Measurements from ENCODE around the gene TMEM33. TPM values are rescaled to one million over a fixed set of nuclear protein-coding genes. Genes with fewer than 3 reads are reported as not detected.

Gene TMEM33
- polyA plus RNA-seq, 4 donors: 6.2 to 41.3 (median 14.4) TPM

- H3K27ac ChIP-seq (ENCODE audit: low read depth in 1 of 3, low read length in 2 of 3): no peak overlapping the region
- 76 to 83% (median 81%) methylated on average over 7 of the region's 7 CpGs for WGBS, 3 donors
- H3K4me1 ChIP-seq (ENCODE audit: control insufficient read depth in 3 of 3, insufficient read depth in 2 of 3, low read depth in 1 of 3, low read length in 2 of 3): no peaks in the 10 kb centered on the region
- peaks cover 0 to 3% (median 2%) of the 10 kb centered on the region in 3 donors for H3K27me3 ChIP-seq (ENCODE audit: control insufficient read depth in 3 of 3, insufficient read depth in 3 of 3, low read length in 3 of 3)
- no peaks in the 10 kb centered on the region for H3K9me3 ChIP-seq (ENCODE audit: control insufficient read depth in 2 of 2, insufficient read depth in 1 of 2, low read depth in 1 of 2, low read length in 1 of 2)
- FAIRE-seq (no peak), DNase-seq (peak in 1 of 2 donors; percentile 8)
- no peaks in the 10 kb centered on the region for H3K36me3 ChIP-seq (ENCODE audit: control insufficient read depth in 3 of 3, insufficient read depth in 2 of 3, low read depth in 1 of 3, low read length in 3 of 3)
- H3K4me3 ChIP-seq (ENCODE audit: low read depth in 1 of 3, low read length in 3 of 3): no peak overlapping the region
Measured at GRCh38 chr4:41930139-41930831, 4.9 kb upstream of the TMEM33 start.

- Histone ChIP-seq H3K27me3 (ENCODE audit: control insufficient read depth in 3 of 3, insufficient read depth in 3 of 3, low read length in 3 of 3) (peaks cover 0 to 3% (median 0%) of the 10 kb centered on the region in 3 donors), H3K4me3 (ENCODE audit: low read depth in 1 of 3, low read length in 3 of 3) (no peak overlapping the region), H3K36me3 (ENCODE audit: control insufficient read depth in 3 of 3, insufficient read depth in 2 of 3, low read depth in 1 of 3, low read length in 3 of 3) (peaks cover 0 to 4% (median 2%) of the 10 kb centered on the region in 3 donors), H3K9me3 (ENCODE audit: control insufficient read depth in 2 of 2, insufficient read depth in 1 of 2, low read depth in 1 of 2, low read length in 1 of 2) (no peaks in the 10 kb centered on the region), H3K27ac (ENCODE audit: low read depth in 1 of 3, low read length in 2 of 3) (no peak overlapping the region), H3K4me1 (ENCODE audit: control insufficient read depth in 3 of 3, insufficient read depth in 2 of 3, low read depth in 1 of 3, low read length in 2 of 3) (peaks cover 2 to 9% (median 3%) of the 10 kb centered on the region in 3 donors)
- FAIRE-seq: no peak
- no peak for DNase-seq
- WGBS, 3 donors: 68 to 77% (median 75%) methylated on average over 3 of the region's 3 CpGs
Measured at GRCh38 chr4:41932988-41933387, 2.2 kb upstream of the TMEM33 start.

GRCh38 chr4:41933997-41934503, 1.2 kb upstream of the TMEM33 start:
- DNase-seq (no peak), FAIRE-seq (no peak)
- Histone ChIP-seq H3K4me3 (ENCODE audit: low read depth in 1 of 3, low read length in 3 of 3) (no peak overlapping the region), H3K27ac (ENCODE audit: low read depth in 1 of 3, low read length in 2 of 3) (no peak overlapping the region), H3K27me3 (ENCODE audit: control insufficient read depth in 3 of 3, insufficient read depth in 3 of 3, low read length in 3 of 3) (peaks cover 0 to 3% (median 0%) of the 10 kb centered on the region in 3 donors), H3K4me1 (ENCODE audit: control insufficient read depth in 3 of 3, insufficient read depth in 2 of 3, low read depth in 1 of 3, low read length in 2 of 3) (peaks cover 2 to 9% (median 3%) of the 10 kb centered on the region in 3 donors), H3K9me3 (ENCODE audit: control insufficient read depth in 2 of 2, insufficient read depth in 1 of 2, low read depth in 1 of 2, low read length in 1 of 2) (no peaks in the 10 kb centered on the region), H3K36me3 (ENCODE audit: control insufficient read depth in 3 of 3, insufficient read depth in 2 of 3, low read depth in 1 of 3, low read length in 3 of 3) (peaks cover 0 to 4% (median 2%) of the 10 kb centered on the region in 3 donors)
- WGBS, 3 donors: 94 to 96% (median 95%) methylated on average over 10 of the region's 10 CpGs

GRCh38 chr4:41934514-41934900, 722 bp upstream of the TMEM33 start:
- WGBS, 3 donors: 84 to 94% (median 93%) methylated on average over 9 of the region's 9 CpGs
- Histone ChIP-seq H3K36me3 (ENCODE audit: control insufficient read depth in 3 of 3, insufficient read depth in 2 of 3, low read depth in 1 of 3, low read length in 3 of 3) (peaks cover 0 to 4% (median 2%) of the 10 kb centered on the region in 3 donors), H3K9me3 (ENCODE audit: control insufficient read depth in 2 of 2, insufficient read depth in 1 of 2, low read depth in 1 of 2, low read length in 1 of 2) (no peaks in the 10 kb centered on the region), H3K27ac (ENCODE audit: low read depth in 1 of 3, low read length in 2 of 3) (peak overlapping the region in 1 of 3 donors; percentile 96), H3K27me3 (ENCODE audit: control insufficient read depth in 3 of 3, insufficient read depth in 3 of 3, low read length in 3 of 3) (peaks cover 0 to 3% (median 0%) of the 10 kb centered on the region in 3 donors), H3K4me3 (ENCODE audit: low read depth in 1 of 3, low read length in 3 of 3) (peak overlapping the region in 2 of 3 donors; percentile 72 to 94), H3K4me1 (ENCODE audit: control insufficient read depth in 3 of 3, insufficient read depth in 2 of 3, low read depth in 1 of 3, low read length in 2 of 3) (peaks cover 2 to 9% (median 3%) of the 10 kb centered on the region in 3 donors)
- no peak for FAIRE-seq
- DNase-seq: no peak

- H3K4me3 ChIP-seq (ENCODE audit: low read depth in 1 of 3, low read length in 3 of 3): peak overlapping the region; percentile 72 to 97 (median 94)
- H3K4me1 ChIP-seq (ENCODE audit: control insufficient read depth in 3 of 3, insufficient read depth in 2 of 3, low read depth in 1 of 3, low read length in 2 of 3): peaks cover 2 to 9% (median 3%) of the 10 kb centered on the region in 3 donors
- peaks cover 2 to 11% (median 2%) of the 10 kb centered on the region in 3 donors for H3K36me3 ChIP-seq (ENCODE audit: control insufficient read depth in 3 of 3, insufficient read depth in 2 of 3, low read depth in 1 of 3, low read length in 3 of 3)
- WGBS, 3 donors: 1 to 3% (median 2%) methylated on average over 12 of the region's 12 CpGs
- DNase-seq: no peak
- H3K27ac ChIP-seq (ENCODE audit: low read depth in 1 of 3, low read length in 2 of 3): peak overlapping the region in 2 of 3 donors; percentile 91 to 96
- no peaks in the 10 kb centered on the region for H3K9me3 ChIP-seq (ENCODE audit: control insufficient read depth in 2 of 2, insufficient read depth in 1 of 2, low read depth in 1 of 2, low read length in 1 of 2)
- peaks cover 0 to 3% (median 0%) of the 10 kb centered on the region in 3 donors for H3K27me3 ChIP-seq (ENCODE audit: control insufficient read depth in 3 of 3, insufficient read depth in 3 of 3, low read length in 3 of 3)
- no peak for FAIRE-seq
Measured at GRCh38 chr4:41935652-41936021, 408 bp downstream of the TMEM33 start.

GRCh38 chr4:41939016-41939626, 3.9 kb downstream of the TMEM33 start:
- 68 to 70% (median 69%) methylated on average over 3 of the region's 3 CpGs for WGBS, 3 donors
- DNase-seq (peak in 1 of 2 donors; percentile 12), FAIRE-seq (no peak)

GRCh38 chr4:41940834-41941233, 5.6 kb downstream of the TMEM33 start:
- Histone ChIP-seq H3K36me3 (ENCODE audit: control insufficient read depth in 3 of 3, insufficient read depth in 2 of 3, low read depth in 1 of 3, low read length in 3 of 3) (peaks cover 2 to 15% (median 5%) of the 10 kb centered on the region in 3 donors), H3K9me3 (ENCODE audit: control insufficient read depth in 2 of 2, insufficient read depth in 1 of 2, low read depth in 1 of 2, low read length in 1 of 2) (no peaks in the 10 kb centered on the region)
- no peak for FAIRE-seq

More at GRCh38 chr4:41939016-41939626, 3.9 kb downstream of the TMEM33 start:
- H3K36me3 ChIP-seq (ENCODE audit: control insufficient read depth in 3 of 3, insufficient read depth in 2 of 3, low read depth in 1 of 3, low read length in 3 of 3): peaks cover 2 to 11% (median 5%) of the 10 kb centered on the region in 3 donors
- H3K27ac ChIP-seq (ENCODE audit: low read depth in 1 of 3, low read length in 2 of 3): no peak overlapping the region
- no peak overlapping the region for H3K4me3 ChIP-seq (ENCODE audit: low read depth in 1 of 3, low read length in 3 of 3)
- H3K27me3 ChIP-seq (ENCODE audit: control insufficient read depth in 3 of 3, insufficient read depth in 3 of 3, low read length in 3 of 3): no peaks in the 10 kb centered on the region
- H3K4me1 ChIP-seq (ENCODE audit: control insufficient read depth in 3 of 3, insufficient read depth in 2 of 3, low read depth in 1 of 3, low read length in 2 of 3): peaks cover 2 to 9% (median 3%) of the 10 kb centered on the region in 3 donors
- H3K9me3 ChIP-seq (ENCODE audit: control insufficient read depth in 2 of 2, insufficient read depth in 1 of 2, low read depth in 1 of 2, low read length in 1 of 2): no peaks in the 10 kb centered on the region

GRCh38 chr4:41943506-41943905, 8.3 kb downstream of the TMEM33 start:
- 77 to 99% (median 96%) methylated on average over 2 of the region's 2 CpGs for WGBS, 3 donors
- no peak overlapping the region for H3K27ac ChIP-seq (ENCODE audit: low read depth in 1 of 3, low read length in 2 of 3)
- no peaks in the 10 kb centered on the region for H3K4me1 ChIP-seq (ENCODE audit: control insufficient read depth in 3 of 3, insufficient read depth in 2 of 3, low read depth in 1 of 3, low read length in 2 of 3)
- FAIRE-seq: no peak
- H3K27me3 ChIP-seq (ENCODE audit: control insufficient read depth in 3 of 3, insufficient read depth in 3 of 3, low read length in 3 of 3): no peaks in the 10 kb centered on the region
- H3K9me3 ChIP-seq (ENCODE audit: control insufficient read depth in 2 of 2, insufficient read depth in 1 of 2, low read depth in 1 of 2, low read length in 1 of 2): no peaks in the 10 kb centered on the region
- H3K36me3 ChIP-seq (ENCODE audit: control insufficient read depth in 3 of 3, insufficient read depth in 2 of 3, low read depth in 1 of 3, low read length in 3 of 3): peaks cover 2 to 14% (median 5%) of the 10 kb centered on the region in 3 donors
- H3K4me3 ChIP-seq (ENCODE audit: low read depth in 1 of 3, low read length in 3 of 3): no peak overlapping the region
- no peak for DNase-seq

More at GRCh38 chr4:41940834-41941233, 5.6 kb downstream of the TMEM33 start:
- no peaks in the 10 kb centered on the region for H3K27me3 ChIP-seq (ENCODE audit: control insufficient read depth in 3 of 3, insufficient read depth in 3 of 3, low read length in 3 of 3)
- no peak for DNase-seq
- no peak overlapping the region for H3K4me3 ChIP-seq (ENCODE audit: low read depth in 1 of 3, low read length in 3 of 3)
- H3K27ac ChIP-seq (ENCODE audit: low read depth in 1 of 3, low read length in 2 of 3): no peak overlapping the region
- H3K4me1 ChIP-seq (ENCODE audit: control insufficient read depth in 3 of 3, insufficient read depth in 2 of 3, low read depth in 1 of 3, low read length in 2 of 3): peaks cover 2 to 9% (median 3%) of the 10 kb centered on the region in 3 donors

Measured in small intestine (tissue), 7 donors.